GM10266 (cell line): ENCODE measurements around the gene GNPAT.

Source experiments
- DNase-seq: peaks from one replicate; pipeline ENCODE4 v3.0.0; 2012; ENCODE audit errors: extremely low spot score
- CTCF ChIP-seq: IDR thresholded peaks from 2 replicates; pipeline ENCODE4 v1.5.1; 2012; ENCODE audit warnings: mild to moderate bottlenecking, low read depth; ENCODE audit not compliant: control insufficient read depth, insufficient read depth; ENCODE audit errors: missing control alignments

The GNPAT gene

GRCh38 chr1:231278100-231278790, 37.2 kb downstream of the GNPAT start:
- TF ChIP-seq CTCF = no peak
- DNase-seq = no peak

GRCh38 chr1:231279081-231279480, 38.1 kb downstream of the GNPAT start:
- DNase-seq = no peak

GRCh38 chr1:231279683-231280082, 38.7 kb downstream of the GNPAT start:
- no peak for DNase-seq
- TF ChIP-seq CTCF = no peak

More at GRCh38 chr1:231279081-231279480, 38.1 kb downstream of the GNPAT start:
- no peak for TF ChIP-seq CTCF

- no peak for DNase-seq
- TF ChIP-seq CTCF = no peak
Measured at GRCh38 chr1:231284441-231284840, 43.4 kb downstream of the GNPAT start.

GRCh38 chr1:231286603-231287002, 45.6 kb downstream of the GNPAT start:
- no peak for DNase-seq
- no peak for TF ChIP-seq CTCF

GRCh38 chr1:231295938-231296337, 54.9 kb downstream of the GNPAT start:
- TF ChIP-seq CTCF = no peak
- no peak for DNase-seq

- DNase-seq = no peak
- TF ChIP-seq CTCF = no peak
Measured at GRCh38 chr1:231301990-231302389, 61.0 kb downstream of the GNPAT start.
